Panc1 (cell line): Measurements from ENCODE around the gene MNAT1. TPM values are rescaled to one million over a fixed set of nuclear protein-coding genes. Genes with fewer than 3 reads are reported as not detected.
A peak's percentile ranks its signal among the peaks of the same experiment; 100 is the strongest.

Source experiments
- ATAC-seq: fragments of 200-7000 bp; cut with Tn5 transposase; 2 replicates; pipeline ENCODE4 v1.9.1; 2020; ENCODE audit warnings: mild to moderate bottlenecking, moderate library complexity
- BruUV-seq: library from RNA; stranded (reverse); fragments of 400-500 nt; replicated peaks from 2 replicates; lab custom pipeline; 2021; lab: Mats Ljungman, UMichigan
- CTCF ChIA-PET: fragments of 300-600 bp; sonication (Branson Sonifier 250); formaldehyde crosslinking; loops from one replicate; lab custom pipeline; 2022; ENCODE audit warnings: antibody characterized with exemption; lab: Charles Lee
- POLR2A ChIA-PET: fragments of 300-600 bp; sonication (Branson Sonifier 250); formaldehyde crosslinking; loops from one replicate; lab custom pipeline; 2022; ENCODE audit warnings: antibody characterized with exemption; lab: Charles Lee
- DNase-seq: peaks from one replicate; pipeline ENCODE4 v3.0.0-alpha.2; 2010; ENCODE audit warnings: low read depth, low spot score
- H3K27ac ChIP-seq: 2 replicates; pipeline ENCODE4 v1.5.1; 2011; ENCODE audit warnings: mild to moderate bottlenecking, low read length, inconsistent platforms
- H3K27me3 ChIP-seq: fragments of 200-500 bp; sonication (Bioruptor generic); 2 replicates; pipeline ENCODE4 v1.6.0; 2014; ENCODE audit warnings: low read length, inconsistent platforms; ENCODE audit not compliant: control insufficient read depth, insufficient read depth
- H3K36me3 ChIP-seq: fragments of 200-500 bp; sonication (Bioruptor generic); 2 replicates; pipeline ENCODE4 v1.5.1; 2014; ENCODE audit warnings: inconsistent platforms, mild to moderate bottlenecking, low read length, moderate library complexity; ENCODE audit not compliant: control insufficient read depth, insufficient read depth
- H3K4me1 ChIP-seq: 2 replicates; pipeline ENCODE4 v1.5.1; 2011; ENCODE audit warnings: inconsistent platforms, mild to moderate bottlenecking, low read length, moderate library complexity; ENCODE audit not compliant: control insufficient read depth, insufficient read depth
- H3K4me3 ChIP-seq, 2 experiments: 2 replicates each; pipeline ENCODE4 v1.5.1; 2011 to 2012; ENCODE audit warnings: low read depth in 2 of 2, low read length in 2 of 2, mild to moderate bottlenecking in 2 of 2, inconsistent platforms in 1 of 2, moderate library complexity in 1 of 2
- H3K9me3 ChIP-seq: fragments of 200-500 bp; sonication (Bioruptor generic); 2 replicates; pipeline ENCODE4 v1.5.1; 2014; ENCODE audit warnings: low read depth, mild to moderate bottlenecking, inconsistent platforms, low read length, moderate library complexity; ENCODE audit not compliant: control insufficient read depth, insufficient read depth
- CTCF ChIP-seq: fragments of 450-650 bp; IDR thresholded peaks from 2 replicates; pipeline ENCODE4 v1.5.1; 2017; ENCODE audit warnings: mild to moderate bottlenecking
- POLR2AphosphoS5 ChIP-seq: IDR thresholded peaks from 2 replicates; pipeline ENCODE4 v1.6.1; 2012; ENCODE audit warnings: mild to moderate bottlenecking, low read depth, low read length, moderate library complexity
- SIN3A ChIP-seq: IDR thresholded peaks from 2 replicates; pipeline ENCODE4 v1.6.1; 2012; ENCODE audit warnings: low read depth, mild to moderate bottlenecking, low read length, moderate library complexity, borderline replicate concordance; ENCODE audit not compliant: insufficient read depth
- TCF7L2 ChIP-seq: IDR thresholded peaks from 2 replicates; pipeline ENCODE4 v1.6.1; 2011; ENCODE audit warnings: mild to moderate bottlenecking, low read depth, low read length, inconsistent platforms
- in situ Hi-C: cut with HindIII; loops from 2 replicates; pipeline ENCODE4 v1.10.0; 2016; ENCODE audit warnings: low sequenced_read_pairs, low pct_unique_long_range_greater_than_20kb
- intact Hi-C: fragments of 100-400 bp; cut with micrococcal nuclease; formaldehyde crosslinking; loops from one replicate; pipeline ENCODE4 v1.10.0; 2022; ENCODE audit not compliant: unreplicated experiment
- total RNA-seq: library from RNA; stranded (reverse); gene quantifications from one replicate; pipeline ENCODE4 v1.2.1, GENCODE V29; 2021; ENCODE audit not compliant: unreplicated experiment

Gene MNAT1
- total RNA-seq, 1 experiment from 2014 or later: 29.4 TPM

GRCh38 chr14:60977847-60978246 lies 243.3 kb downstream of the MNAT1 start:
- H3K9me3 ChIP-seq: no peaks in the 10 kb centered on the region
- POLR2A ChIA-PET: no interaction called here
- no TSS peak for BruUV-seq
- no peak for TF ChIP-seq TCF7L2
- no peak overlapping the region for H3K4me3 ChIP-seq
- in situ Hi-C loops (no loop called here), intact Hi-C loops (no loop called here)
- H3K27ac ChIP-seq: no peak overlapping the region
- H3K36me3 ChIP-seq: peaks cover 22% of the 10 kb centered on the region
- DNase-seq (no peak), ATAC-seq (no peak)
- H3K4me1 ChIP-seq: peaks cover 8% of the 10 kb centered on the region
- CTCF ChIA-PET: interaction anchor here (0.6 kb wide), 1 partner anchor 14 kb away, joined by 3 read pairs; no protein-coding TSS in a partner anchor
- no peaks in the 10 kb centered on the region for H3K27me3 ChIP-seq

GRCh38 chr14:60980811-60981632 lies 246.5 kb downstream of the MNAT1 start, which contains the start of the genes SLC38A6 and TRMT5:
SLC38A6 (plus strand) TSS chr14:60981245; CDS start chr14:60981278, 33 bp downstream.
TRMT5 (minus strand) TSS chr14:60981079; CDS start chr14:60980973, 106 bp downstream.
- peaks cover 18% of the 10 kb centered on the region for H3K36me3 ChIP-seq
- ChIA-PET POLR2A (no interaction called here), CTCF (no interaction called here)
- no TSS peak for BruUV-seq
- intact Hi-C loops (loop anchor here (1.0 to 5.0 kb wide), 2 partner anchors 257 to 334 kb away; partner anchors contain the start of genes SIX1 and SIX4), in situ Hi-C loops (no loop called here)
- H3K4me1 ChIP-seq: peaks cover 9% of the 10 kb centered on the region
- no peaks in the 10 kb centered on the region for H3K9me3 ChIP-seq
- H3K4me3 ChIP-seq: peak within 1 kb of the TSS; percentile 92 to 95
- DNase-seq (peak; percentile 77), ATAC-seq (peak; percentile 99)
- H3K27me3 ChIP-seq: no peaks in the 10 kb centered on the region
- peak within 1 kb of the TSS; percentile 73 for H3K27ac ChIP-seq
- TF ChIP-seq SIN3A (peak; percentile 50; the same call in 1 of the 2 replicates), POLR2AphosphoS5 (peak; percentile 80), CTCF (no peak), TCF7L2 (no peak)

GRCh38 chr14:60981633-60982455 lies 247.3 kb downstream of the MNAT1 start:
- in situ Hi-C loops (no loop called here), intact Hi-C loops (loop anchor here (1.0 to 5.0 kb wide), 2 partner anchors 258 to 335 kb away; partner anchors contain the start of genes SIX1 and SIX4)
- H3K27ac ChIP-seq: peak overlapping the region; percentile 73
- TF ChIP-seq TCF7L2 (no peak), CTCF (no peak), POLR2AphosphoS5 (no peak)
- BruUV-seq: TSS peak; percentile 72
- peak; percentile 20 for ATAC-seq
- ChIA-PET POLR2A (no interaction called here), CTCF (no interaction called here)
- H3K27me3 ChIP-seq: no peaks in the 10 kb centered on the region
- peak overlapping the region; percentile 92 to 95 for H3K4me3 ChIP-seq
- peaks cover 18% of the 10 kb centered on the region for H3K36me3 ChIP-seq
- H3K4me1 ChIP-seq: peaks cover 9% of the 10 kb centered on the region
- no peaks in the 10 kb centered on the region for H3K9me3 ChIP-seq
- no peak for DNase-seq
